HEK293 (cell line): Measurements from ENCODE around the gene EXD3.

Source experiments
- CTCF ChIA-PET: fragments of 350-600 bp; formaldehyde crosslinking; extraction: SDS; loops from one replicate; lab custom pipeline; 2021; ENCODE audit warnings: antibody characterized with exemption; lab: Yijun Ruan, JAX
- POLR2A ChIA-PET: fragments of 300-600 bp; formaldehyde crosslinking; extraction: SDS; loops from one replicate; lab custom pipeline; 2020; ENCODE audit warnings: antibody characterized with exemption, inconsistent platforms; lab: Yijun Ruan, JAX
- H3K27ac ChIP-seq: fragments of 200-500 bp; sonication (Bioruptor generic); 2 replicates; pipeline ENCODE4 v1.5.1; 2014; ENCODE audit warnings: low read depth, low read length, control low read depth, inconsistent platforms; ENCODE audit errors: extremely low read depth
- H3K36me3 ChIP-seq, 2 experiments: fragments of 200-500 bp in 1 of 2; sonication (Bioruptor generic) in 1 of 2; 1 replicate in 1 of 2; 2 replicates in 1 of 2; pipeline ENCODE4 v1.5.1; 2014 to 2017; ENCODE audit warnings: inconsistent platforms in 2 of 2, low read length in 2 of 2; ENCODE audit not compliant: control insufficient read depth in 2 of 2, insufficient read depth in 1 of 2
- H3K4me1 ChIP-seq: fragments of 200-500 bp; sonication (Bioruptor generic); 2 replicates; pipeline ENCODE4 v1.5.1; 2014; ENCODE audit warnings: mild to moderate bottlenecking, low read length, inconsistent platforms; ENCODE audit not compliant: control insufficient read depth, insufficient read depth
- H3K4me3 ChIP-seq: 2 replicates; pipeline ENCODE4 v1.5.1; 2011; ENCODE audit warnings: low read depth, mild to moderate bottlenecking, control low read depth, low read length, moderate library complexity
- H3K9me3 ChIP-seq: fragments of 200-500 bp; sonication (Bioruptor generic); 2 replicates; pipeline ENCODE4 v1.5.1; 2014; ENCODE audit warnings: low read depth, low read length, inconsistent platforms; ENCODE audit not compliant: control insufficient read depth, insufficient read depth
- EGR2 ChIP-seq: fragments of 450-650 bp; formaldehyde crosslinking; IDR thresholded peaks from 2 replicates; pipeline ENCODE4 v1.5.1; 2016; ENCODE audit warnings: low read depth, missing biosample characterization, missing genetic modification characterization
- FEZF1 ChIP-seq: fragments of 450-650 bp; formaldehyde crosslinking; IDR thresholded peaks from 2 replicates; pipeline ENCODE4 v1.5.1; 2016; ENCODE audit warnings: missing biosample characterization, missing genetic modification characterization
- KLF8 ChIP-seq: fragments of 450-650 bp; formaldehyde crosslinking; IDR thresholded peaks from 2 replicates; pipeline ENCODE4 v1.5.1; 2016; ENCODE audit warnings: missing biosample characterization, missing genetic modification characterization
- SETDB1 ChIP-seq: IDR thresholded peaks from one replicate; pipeline ENCODE4 v1.6.1; 2017; ENCODE audit warnings: mild to moderate bottlenecking, low read length, moderate library complexity, mixed read lengths; ENCODE audit not compliant: insufficient read length
- ZIC2 ChIP-seq: fragments of 450-650 bp; formaldehyde crosslinking; IDR thresholded peaks from 2 replicates; pipeline ENCODE4 v1.5.1; 2016; ENCODE audit warnings: missing biosample characterization, missing genetic modification characterization
- ZNF133 ChIP-seq: fragments of 450-650 bp; formaldehyde crosslinking; IDR thresholded peaks from 2 replicates; pipeline ENCODE4 v1.5.1; 2016; ENCODE audit warnings: missing biosample characterization, missing genetic modification characterization
- ZNF16 ChIP-seq: fragments of 450-650 bp; formaldehyde crosslinking; IDR thresholded peaks from 2 replicates; pipeline ENCODE4 v1.5.1; 2016; ENCODE audit warnings: low read depth, missing biosample characterization, missing genetic modification characterization
- ZNF169 ChIP-seq: fragments of 450-650 bp; formaldehyde crosslinking; IDR thresholded peaks from 2 replicates; pipeline ENCODE4 v1.5.1; 2016; ENCODE audit warnings: missing biosample characterization, missing genetic modification characterization
- ZNF184 ChIP-seq: fragments of 450-650 bp; IDR thresholded peaks from 2 replicates; pipeline ENCODE4 v1.5.1; 2018; ENCODE audit warnings: missing biosample characterization, mild to moderate bottlenecking, missing genetic modification characterization
- ZNF223 ChIP-seq: fragments of 450-650 bp; formaldehyde crosslinking; IDR thresholded peaks from 2 replicates; pipeline ENCODE4 v1.5.1; 2016; ENCODE audit warnings: missing biosample characterization, missing genetic modification characterization
- ZNF510 ChIP-seq: fragments of 450-650 bp; formaldehyde crosslinking; IDR thresholded peaks from 2 replicates; pipeline ENCODE4 v1.5.1; 2018; ENCODE audit warnings: mild to moderate bottlenecking, missing genetic modification characterization, missing biosample characterization; ENCODE audit not compliant: insufficient replicate concordance
- ZNF521 ChIP-seq: fragments of 450-650 bp; formaldehyde crosslinking; IDR thresholded peaks from 2 replicates; pipeline ENCODE4 v1.5.1; 2017; ENCODE audit warnings: missing biosample characterization, mild to moderate bottlenecking, missing genetic modification characterization
- ZNF549 ChIP-seq: fragments of 450-650 bp; IDR thresholded peaks from 2 replicates; pipeline ENCODE4 v1.5.1; 2018; ENCODE audit warnings: missing biosample characterization, missing genetic modification characterization, mild to moderate bottlenecking, inconsistent platforms, moderate library complexity
- ZNF560 ChIP-seq: fragments of 450-650 bp; formaldehyde crosslinking; IDR thresholded peaks from 2 replicates; pipeline ENCODE4 v1.5.1; 2017; ENCODE audit warnings: missing biosample characterization, missing genetic modification characterization, borderline replicate concordance
- ZNF626 ChIP-seq: fragments of 450-650 bp; sonication (Bioruptor Pico); formaldehyde crosslinking; IDR thresholded peaks from 2 replicates; pipeline ENCODE4 v1.5.1; 2018; ENCODE audit warnings: missing biosample characterization, missing genetic modification characterization, inconsistent platforms
- ZSCAN23 ChIP-seq: fragments of 450-650 bp; formaldehyde crosslinking; IDR thresholded peaks from 2 replicates; pipeline ENCODE4 v1.5.1; 2016; ENCODE audit warnings: missing biosample characterization, missing genetic modification characterization
- TF ChIP-seq, protein P1 (sequence below): fragments of 450-650 bp; formaldehyde crosslinking; IDR thresholded peaks from 2 replicates; pipeline ENCODE4 v1.5.1; 2016; ENCODE audit warnings: missing biosample characterization, missing genetic modification characterization
- TF ChIP-seq, protein P2 (sequence below): fragments of 450-650 bp; formaldehyde crosslinking; IDR thresholded peaks from 2 replicates; pipeline ENCODE4 v1.5.1; 2016; ENCODE audit warnings: missing biosample characterization, missing genetic modification characterization
- TF ChIP-seq, protein P3 (sequence below): fragments of 450-650 bp; formaldehyde crosslinking; IDR thresholded peaks from 2 replicates; pipeline ENCODE4 v1.5.1; 2016; ENCODE audit warnings: missing biosample characterization, missing genetic modification characterization
- TF ChIP-seq, protein P4 (sequence below): fragments of 450-650 bp; formaldehyde crosslinking; conservative IDR thresholded peaks from 2 replicates; pipeline ENCODE4 v1.5.1; 2016; ENCODE audit warnings: low read depth, missing biosample characterization, missing genetic modification characterization
- TF ChIP-seq, protein P5 (sequence below): fragments of 450-650 bp; formaldehyde crosslinking; IDR thresholded peaks from 2 replicates; pipeline ENCODE4 v1.5.0; 2017; ENCODE audit warnings: missing biosample characterization, missing genetic modification characterization, borderline replicate concordance
- TF ChIP-seq, protein P6 (sequence below): fragments of 450-650 bp; formaldehyde crosslinking; IDR thresholded peaks from 2 replicates; pipeline ENCODE4 v1.5.1; 2016; ENCODE audit warnings: missing biosample characterization, missing genetic modification characterization
- TF ChIP-seq, protein P7 (sequence below): fragments of 450-650 bp; formaldehyde crosslinking; IDR thresholded peaks from 2 replicates; pipeline ENCODE4 v1.5.1; 2016; ENCODE audit warnings: missing biosample characterization, missing genetic modification characterization

EXD3 gene

DNA sequence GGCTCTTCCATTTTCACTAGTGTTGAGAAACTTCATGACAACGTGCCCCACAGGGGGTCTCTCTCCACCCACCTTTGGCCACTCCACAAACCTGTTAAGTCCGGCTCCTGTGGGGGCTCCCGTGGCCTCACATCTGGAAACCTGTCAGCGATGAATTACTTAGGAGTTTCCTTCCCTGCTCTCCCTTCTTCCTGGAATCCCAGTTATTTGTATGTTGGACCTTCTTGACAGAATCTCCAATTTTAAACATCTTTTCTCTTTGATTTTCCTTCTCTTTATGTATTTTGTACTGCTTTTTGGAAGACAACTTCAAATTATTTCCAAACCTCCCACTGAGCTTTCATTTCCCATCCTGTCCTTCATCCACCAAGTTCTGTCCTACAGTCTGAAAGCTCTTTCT, 65.8 kb downstream of the EXD3 start:
- POLR2A ChIA-PET, result interaction anchor here (0.6 kb wide), 1 partner anchor 105 kb away, joined by 4 read pairs; no protein-coding TSS in a partner anchor
- TF ChIP-seq ZNF133, result peak; percentile 98
- TF ChIP-seq, protein P1, sequence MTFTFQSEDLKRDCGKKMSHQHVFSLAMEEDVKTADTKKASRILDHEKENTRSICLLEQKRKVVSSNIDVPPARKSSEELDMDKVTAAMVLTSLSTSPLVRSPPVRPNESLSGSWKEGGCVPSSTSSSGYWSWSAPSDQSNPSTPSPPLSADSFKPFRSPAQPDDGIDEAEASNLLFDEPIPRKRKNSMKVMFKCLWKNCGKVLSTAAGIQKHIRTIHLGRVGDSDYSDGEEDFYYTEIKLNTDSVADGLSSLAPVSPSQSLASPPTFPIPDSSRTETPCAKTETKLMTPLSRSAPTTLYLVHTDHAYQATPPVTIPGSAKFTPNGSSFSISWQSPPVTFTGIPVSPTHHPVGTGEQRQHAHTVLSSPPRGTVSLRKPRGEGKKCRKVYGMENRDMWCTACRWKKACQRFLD, result no peak
- TF ChIP-seq, protein P2, sequence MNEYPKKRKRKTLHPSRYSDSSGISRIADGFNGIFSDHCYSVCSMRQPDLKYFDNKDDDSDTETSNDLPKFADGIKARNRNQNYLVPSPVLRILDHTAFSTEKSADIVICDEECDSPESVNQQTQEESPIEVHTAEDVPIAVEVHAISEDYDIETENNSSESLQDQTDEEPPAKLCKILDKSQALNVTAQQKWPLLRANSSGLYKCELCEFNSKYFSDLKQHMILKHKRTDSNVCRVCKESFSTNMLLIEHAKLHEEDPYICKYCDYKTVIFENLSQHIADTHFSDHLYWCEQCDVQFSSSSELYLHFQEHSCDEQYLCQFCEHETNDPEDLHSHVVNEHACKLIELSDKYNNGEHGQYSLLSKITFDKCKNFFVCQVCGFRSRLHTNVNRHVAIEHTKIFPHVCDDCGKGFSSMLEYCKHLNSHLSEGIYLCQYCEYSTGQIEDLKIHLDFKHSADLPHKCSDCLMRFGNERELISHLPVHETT (tag by site-specific recombination), result 0 out of 2 replicates have a peak, but pooled peaks have one; percentile 20
- TF ChIP-seq ZNF223, result no peak
- TF ChIP-seq, protein P3, sequence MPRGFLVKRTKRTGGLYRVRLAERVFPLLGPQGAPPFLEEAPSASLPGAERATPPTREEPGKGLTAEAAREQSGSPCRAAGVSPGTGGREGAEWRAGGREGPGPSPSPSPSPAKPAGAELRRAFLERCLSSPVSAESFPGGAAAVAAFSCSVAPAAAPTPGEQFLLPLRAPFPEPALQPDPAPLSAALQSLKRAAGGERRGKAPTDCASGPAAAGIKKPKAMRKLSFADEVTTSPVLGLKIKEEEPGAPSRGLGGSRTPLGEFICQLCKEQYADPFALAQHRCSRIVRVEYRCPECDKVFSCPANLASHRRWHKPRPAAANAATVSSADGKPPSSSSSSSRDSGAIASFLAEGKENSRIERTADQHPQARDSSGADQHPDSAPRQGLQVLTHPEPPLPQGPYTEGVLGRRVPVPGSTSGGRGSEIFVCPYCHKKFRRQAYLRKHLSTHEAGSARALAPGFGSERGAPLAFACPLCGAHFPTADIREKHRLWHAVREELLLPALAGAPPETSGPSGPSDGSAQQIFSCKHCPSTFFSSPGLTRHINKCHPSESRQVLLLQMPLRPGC (tag by site-specific recombination), result no peak
- TF ChIP-seq, protein P4, sequence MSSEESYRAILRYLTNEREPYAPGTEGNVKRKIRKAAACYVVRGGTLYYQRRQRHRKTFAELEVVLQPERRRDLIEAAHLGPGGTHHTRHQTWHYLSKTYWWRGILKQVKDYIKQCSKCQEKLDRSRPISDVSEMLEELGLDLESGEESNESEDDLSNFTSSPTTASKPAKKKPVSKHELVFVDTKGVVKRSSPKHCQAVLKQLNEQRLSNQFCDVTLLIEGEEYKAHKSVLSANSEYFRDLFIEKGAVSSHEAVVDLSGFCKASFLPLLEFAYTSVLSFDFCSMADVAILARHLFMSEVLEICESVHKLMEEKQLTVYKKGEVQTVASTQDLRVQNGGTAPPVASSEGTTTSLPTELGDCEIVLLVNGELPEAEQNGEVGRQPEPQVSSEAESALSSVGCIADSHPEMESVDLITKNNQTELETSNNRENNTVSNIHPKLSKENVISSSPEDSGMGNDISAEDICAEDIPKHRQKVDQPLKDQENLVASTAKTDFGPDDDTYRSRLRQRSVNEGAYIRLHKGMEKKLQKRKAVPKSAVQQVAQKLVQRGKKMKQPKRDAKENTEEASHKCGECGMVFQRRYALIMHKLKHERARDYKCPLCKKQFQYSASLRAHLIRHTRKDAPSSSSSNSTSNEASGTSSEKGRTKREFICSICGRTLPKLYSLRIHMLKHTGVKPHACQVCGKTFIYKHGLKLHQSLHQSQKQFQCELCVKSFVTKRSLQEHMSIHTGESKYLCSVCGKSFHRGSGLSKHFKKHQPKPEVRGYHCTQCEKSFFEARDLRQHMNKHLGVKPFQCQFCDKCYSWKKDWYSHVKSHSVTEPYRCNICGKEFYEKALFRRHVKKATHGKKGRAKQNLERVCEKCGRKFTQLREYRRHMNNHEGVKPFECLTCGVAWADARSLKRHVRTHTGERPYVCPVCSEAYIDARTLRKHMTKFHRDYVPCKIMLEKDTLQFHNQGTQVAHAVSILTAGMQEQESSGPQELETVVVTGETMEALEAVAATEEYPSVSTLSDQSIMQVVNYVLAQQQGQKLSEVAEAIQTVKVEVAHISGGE (tag by site-specific recombination), result no peak
- no peak for TF ChIP-seq ZIC2 (tag by site-specific recombination)
- no peak for TF ChIP-seq EGR2 (tag by site-specific recombination)
- TF ChIP-seq ZNF560, result 0 out of 2 replicates have a peak, but pooled peaks have one; percentile 8
- TF ChIP-seq, protein P5, sequence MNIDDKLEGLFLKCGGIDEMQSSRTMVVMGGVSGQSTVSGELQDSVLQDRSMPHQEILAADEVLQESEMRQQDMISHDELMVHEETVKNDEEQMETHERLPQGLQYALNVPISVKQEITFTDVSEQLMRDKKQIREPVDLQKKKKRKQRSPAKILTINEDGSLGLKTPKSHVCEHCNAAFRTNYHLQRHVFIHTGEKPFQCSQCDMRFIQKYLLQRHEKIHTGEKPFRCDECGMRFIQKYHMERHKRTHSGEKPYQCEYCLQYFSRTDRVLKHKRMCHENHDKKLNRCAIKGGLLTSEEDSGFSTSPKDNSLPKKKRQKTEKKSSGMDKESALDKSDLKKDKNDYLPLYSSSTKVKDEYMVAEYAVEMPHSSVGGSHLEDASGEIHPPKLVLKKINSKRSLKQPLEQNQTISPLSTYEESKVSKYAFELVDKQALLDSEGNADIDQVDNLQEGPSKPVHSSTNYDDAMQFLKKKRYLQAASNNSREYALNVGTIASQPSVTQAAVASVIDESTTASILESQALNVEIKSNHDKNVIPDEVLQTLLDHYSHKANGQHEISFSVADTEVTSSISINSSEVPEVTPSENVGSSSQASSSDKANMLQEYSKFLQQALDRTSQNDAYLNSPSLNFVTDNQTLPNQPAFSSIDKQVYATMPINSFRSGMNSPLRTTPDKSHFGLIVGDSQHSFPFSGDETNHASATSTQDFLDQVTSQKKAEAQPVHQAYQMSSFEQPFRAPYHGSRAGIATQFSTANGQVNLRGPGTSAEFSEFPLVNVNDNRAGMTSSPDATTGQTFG (tag by site-specific recombination), result no peak
- TF ChIP-seq ZSCAN23 (tag by site-specific recombination), result no peak
- TF ChIP-seq ZNF521 (tag by site-specific recombination), result no peak
- TF ChIP-seq SETDB1, result peak; percentile 44
- no peak for TF ChIP-seq FEZF1 (tag by site-specific recombination)
- TF ChIP-seq ZNF184 (tag by site-specific recombination), result peak; percentile 61
- TF ChIP-seq ZNF16 (tag by site-specific recombination), result no peak
- TF ChIP-seq, protein P6, sequence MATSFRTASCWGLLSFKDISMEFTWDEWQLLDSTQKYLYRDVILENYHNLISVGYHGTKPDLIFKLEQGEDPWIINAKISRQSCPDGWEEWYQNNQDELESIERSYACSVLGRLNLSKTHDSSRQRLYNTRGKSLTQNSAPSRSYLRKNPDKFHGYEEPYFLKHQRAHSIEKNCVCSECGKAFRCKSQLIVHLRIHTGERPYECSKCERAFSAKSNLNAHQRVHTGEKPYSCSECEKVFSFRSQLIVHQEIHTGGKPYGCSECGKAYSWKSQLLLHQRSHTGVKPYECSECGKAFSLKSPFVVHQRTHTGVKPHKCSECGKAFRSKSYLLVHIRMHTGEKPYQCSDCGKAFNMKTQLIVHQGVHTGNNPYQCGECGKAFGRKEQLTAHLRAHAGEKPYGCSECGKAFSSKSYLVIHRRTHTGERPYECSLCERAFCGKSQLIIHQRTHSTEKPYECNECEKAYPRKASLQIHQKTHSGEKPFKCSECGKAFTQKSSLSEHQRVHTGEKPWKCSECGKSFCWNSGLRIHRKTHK, result no peak
- 0 out of 2 replicates have a peak, but pooled peaks have one; percentile 34 for TF ChIP-seq ZNF169 (tag by site-specific recombination)
- TF ChIP-seq ZNF549 (tag by site-specific recombination), result no peak
- peak; percentile 60 for TF ChIP-seq ZNF510 (tag by site-specific recombination)
- TF ChIP-seq, protein P7, sequence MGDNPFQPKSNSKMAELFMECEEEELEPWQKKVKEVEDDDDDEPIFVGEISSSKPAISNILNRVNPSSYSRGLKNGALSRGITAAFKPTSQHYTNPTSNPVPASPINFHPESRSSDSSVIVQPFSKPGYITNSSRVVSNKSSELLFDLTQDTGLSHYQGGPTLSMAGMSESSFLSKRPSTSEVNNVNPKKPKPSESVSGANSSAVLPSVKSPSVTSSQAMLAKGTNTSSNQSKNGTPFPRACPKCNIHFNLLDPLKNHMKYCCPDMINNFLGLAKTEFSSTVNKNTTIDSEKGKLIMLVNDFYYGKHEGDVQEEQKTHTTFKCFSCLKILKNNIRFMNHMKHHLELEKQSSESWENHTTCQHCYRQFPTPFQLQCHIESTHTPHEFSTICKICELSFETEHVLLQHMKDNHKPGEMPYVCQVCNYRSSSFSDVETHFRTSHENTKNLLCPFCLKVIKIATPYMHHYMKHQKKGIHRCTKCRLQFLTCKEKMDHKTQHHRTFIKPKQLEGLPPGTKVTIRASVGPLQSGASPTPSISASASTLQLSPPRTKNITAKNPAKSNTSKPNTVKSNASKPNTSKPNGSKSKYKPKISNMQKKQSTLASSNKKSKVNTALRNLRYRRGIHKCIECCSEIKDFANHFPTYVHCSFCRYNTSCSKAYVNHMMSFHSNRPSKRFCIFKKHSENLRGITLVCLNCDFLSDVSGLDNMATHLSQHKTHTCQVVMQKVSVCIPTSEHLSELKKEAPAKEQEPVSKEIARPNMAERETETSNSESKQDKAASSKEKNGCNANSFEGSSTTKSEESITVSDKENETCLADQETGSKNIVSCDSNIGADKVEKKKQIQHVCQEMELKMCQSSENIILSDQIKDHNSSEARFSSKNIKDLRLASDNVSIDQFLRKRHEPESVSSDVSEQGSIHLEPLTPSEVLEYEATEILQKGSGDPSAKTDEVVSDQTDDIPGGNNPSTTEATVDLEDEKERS (tag by site-specific recombination), result peak; percentile 90; the same call in 1 of the 2 replicates
- TF ChIP-seq ZNF626, result peak; percentile 88; the same call in 1 of the 2 replicates
- TF ChIP-seq KLF8 (tag by site-specific recombination), result no peak

More for the DNA sequence above, 65.8 kb downstream of the EXD3 start:
- Histone ChIP-seq H3K4me3 (no peak overlapping the region), H3K9me3 (no peaks in the 10 kb centered on the region), H3K36me3 (no peaks in the 10 kb centered on the region), H3K4me1 (no peaks in the 10 kb centered on the region), H3K27ac (no peak overlapping the region)
- CTCF ChIA-PET, result interaction anchor here (0.6 to 1.2 kb wide), 3 partner anchors 43 to 342 kb away, joined by 3 read pairs; partner anchors contain the start of gene NRARP
